NCI-H69 (cell line): ENCODE results near the gene ZSCAN21.
"Not testable (repeated sequence)": the region's sequence is repeated elsewhere in the genome, so short reads cannot be mapped to it uniquely, and the experiment has no call there.

ENCODE experiments used
- DNase-seq: peaks from one replicate; lab custom pipeline; 2025; lab: John Stamatoyannopoulos, UW

ZSCAN21 gene

GRCh38 chr7:100049441-100050291 is at the start of gene ZSCAN21:
TSS of gene ZSCAN21 (plus strand) at chr7:100049774. CDS start at chr7:100057007, 7,233 bp downstream.
- peak; percentile 91 for DNase-seq

- DNase-seq, result no peak
These were observed 49.3 kb upstream of the ZSCAN21 start for GRCh38 chr7:100000239-100000638.

DNA sequence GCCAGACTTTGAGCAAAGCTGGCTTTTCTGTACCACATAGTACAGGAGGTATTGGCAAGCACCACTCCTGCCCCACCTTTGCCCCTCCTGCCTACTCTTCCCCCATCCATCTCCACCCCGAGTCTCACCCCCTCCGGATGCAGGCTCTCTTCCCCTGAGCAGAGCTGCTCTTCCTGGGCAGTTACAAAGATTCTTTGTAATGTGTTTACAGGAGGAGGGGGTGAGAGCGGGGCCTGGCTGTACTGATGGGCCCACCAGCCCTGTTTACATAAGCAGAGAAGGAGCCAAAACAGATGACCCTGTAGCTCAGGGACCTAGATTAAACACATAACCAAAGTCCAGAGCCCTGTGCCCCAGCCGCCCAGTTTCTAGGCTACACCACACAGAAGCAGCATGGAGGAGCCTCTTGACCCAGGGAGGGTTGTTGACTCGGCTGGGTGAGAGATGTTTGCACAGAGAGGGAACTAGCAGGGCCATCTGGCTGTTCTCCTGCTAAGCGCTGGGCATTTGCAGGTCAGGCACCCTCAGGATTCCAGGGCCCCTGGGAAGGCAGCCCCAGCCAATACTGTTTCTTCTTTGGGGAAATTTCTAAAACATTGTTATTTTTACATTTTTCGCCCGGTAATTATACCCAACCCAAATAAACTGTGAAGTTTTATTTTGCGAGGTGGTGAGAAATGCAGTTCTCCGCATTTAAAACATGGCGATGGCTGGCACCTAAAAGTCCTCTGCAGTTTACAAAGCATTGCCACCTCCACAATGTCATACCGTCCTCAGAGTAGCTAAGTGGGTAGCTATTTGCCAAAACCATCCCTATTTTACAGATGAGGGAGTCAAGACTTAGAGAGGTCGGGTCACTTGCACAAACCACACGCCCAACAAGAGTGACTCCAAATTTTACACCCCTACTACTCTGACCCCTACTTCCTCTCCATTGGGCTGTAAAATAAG is 45.6 kb upstream of the ZSCAN21 start:
- peak; percentile 97 for DNase-seq

GRCh38 chr7:100007887-100008286 is 41.7 kb upstream of the ZSCAN21 start:
- DNase-seq, result peak; percentile 13

DNA sequence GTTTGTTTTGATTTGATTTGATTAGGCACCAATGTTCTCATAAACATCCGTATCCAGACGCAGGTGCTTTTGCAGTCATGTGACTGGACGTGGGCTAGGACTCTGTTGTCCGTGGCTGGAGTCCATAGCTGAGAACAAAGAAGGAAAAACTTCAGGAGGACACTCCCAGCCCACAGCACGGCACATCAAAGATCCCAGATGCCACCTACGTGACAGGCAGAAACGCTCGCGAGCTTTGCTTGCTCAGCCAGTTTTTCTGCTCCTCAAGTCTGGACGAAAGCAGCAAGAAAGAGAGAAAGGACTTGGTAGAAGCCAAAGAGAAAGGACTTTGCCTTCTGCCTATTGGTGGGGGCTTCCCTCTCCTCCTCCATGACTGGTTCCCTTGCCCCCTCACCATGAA is 41.0 kb upstream of the ZSCAN21 start:
- DNase-seq, result no peak

- not testable (repeated sequence) for DNase-seq
These were observed 39.6 kb upstream of the ZSCAN21 start for GRCh38 chr7:100009952-100010351.

DNA sequence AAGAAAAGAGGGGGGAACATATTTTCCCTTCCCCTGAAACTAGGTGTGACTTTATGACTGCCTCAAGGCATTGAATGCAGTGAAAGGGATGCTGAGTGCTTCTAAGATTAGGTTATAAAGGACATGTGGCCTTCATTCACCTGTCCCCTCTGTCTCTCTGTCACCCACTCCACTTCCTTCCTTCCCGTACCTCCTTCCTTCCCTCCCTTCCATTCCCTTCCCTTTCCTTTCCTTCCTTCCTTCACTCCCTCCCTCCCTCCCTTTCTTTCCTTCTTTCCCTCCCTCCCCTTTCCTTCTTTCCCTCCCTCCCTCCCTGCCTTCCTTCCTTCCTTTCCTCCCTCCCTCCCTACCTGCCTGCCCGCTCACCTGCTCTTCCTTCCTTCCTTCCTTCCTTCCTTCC is 38.7 kb upstream of the ZSCAN21 start:
- no peak for DNase-seq

- DNase-seq, result peak; percentile 6
These were observed 38.1 kb upstream of the ZSCAN21 start for GRCh38 chr7:100011516-100011915.

DNA sequence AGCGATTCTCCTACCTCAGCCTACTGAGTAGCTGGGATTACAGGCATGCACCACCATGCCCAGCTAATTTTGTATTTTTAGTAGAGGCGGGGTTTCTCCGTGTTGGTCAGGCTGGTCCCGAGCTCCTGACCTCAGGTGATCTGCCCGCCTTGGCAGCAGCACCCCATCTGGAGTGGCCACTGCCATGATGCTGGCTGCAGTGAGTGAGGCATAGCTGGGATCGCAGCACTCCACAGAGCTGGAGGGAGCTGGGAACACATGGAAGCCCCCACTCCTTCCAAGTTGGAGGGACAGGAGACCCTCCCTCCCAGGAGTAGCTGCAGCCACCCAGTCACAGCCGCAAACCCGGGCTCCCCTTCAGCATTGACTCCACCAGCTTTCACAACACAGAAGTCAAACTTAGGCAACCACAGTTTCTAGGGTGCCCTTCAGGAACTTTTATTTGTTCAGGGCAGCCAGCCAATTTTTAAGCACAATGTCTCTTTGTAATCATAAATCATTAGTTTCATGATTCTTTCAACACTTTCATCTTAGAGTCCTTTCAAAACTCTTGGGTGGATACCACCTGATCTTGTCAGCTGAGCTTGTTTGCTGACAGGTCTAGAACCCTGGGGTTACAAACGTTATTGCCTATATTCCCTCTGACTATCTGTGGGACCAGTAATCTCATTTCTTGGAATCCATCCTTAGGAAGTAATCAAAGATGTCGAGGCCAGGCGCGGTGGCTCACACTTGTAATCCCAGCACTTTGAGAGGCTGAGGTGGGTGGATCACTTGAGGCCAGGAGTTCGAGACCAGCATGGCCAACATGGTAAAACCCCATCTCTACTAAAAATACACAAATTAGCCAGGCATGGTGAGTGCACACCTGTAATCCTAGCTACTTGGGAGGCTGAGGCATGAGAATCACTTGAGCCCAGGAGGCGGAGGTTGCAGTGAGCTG is 36.9 kb upstream of the ZSCAN21 start:
- peak; percentile 31 for DNase-seq

DNA sequence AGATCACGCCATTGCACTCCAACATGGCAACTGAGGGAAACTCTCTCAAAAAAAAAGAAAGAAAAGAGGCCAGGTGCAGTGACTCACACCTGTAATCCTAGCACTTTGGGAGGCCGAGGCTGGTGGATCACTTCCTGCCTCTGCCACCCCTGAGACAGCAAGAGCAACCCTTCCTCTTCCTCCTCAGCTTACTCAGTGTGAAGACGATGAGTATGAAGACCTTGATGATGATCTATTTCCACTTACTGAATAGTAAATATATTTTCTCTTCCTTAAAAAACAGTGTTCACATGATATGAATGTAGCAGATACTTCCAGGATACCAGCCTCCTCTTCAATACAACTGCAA is 36.3 kb upstream of the ZSCAN21 start:
- peak; percentile 17 for DNase-seq

GRCh38 chr7:100015232-100016214 is 34.1 kb upstream of the ZSCAN21 start, which contains the start of gene ZKSCAN1:
TSS of gene ZKSCAN1 (plus strand) at chr7:100015596. CDS start at chr7:100023507, 7,911 bp downstream.
- peak; percentile 98 for DNase-seq

- DNase-seq, result peak; percentile 35
These were observed 33.2 kb upstream of the ZSCAN21 start for GRCh38 chr7:100016215-100016901.

- DNase-seq, result no peak
These were observed 32.3 kb upstream of the ZSCAN21 start for GRCh38 chr7:100017300-100017699.

- DNase-seq, result no peak
These were observed 31.7 kb upstream of the ZSCAN21 start for GRCh38 chr7:100017875-100018274.

DNA sequence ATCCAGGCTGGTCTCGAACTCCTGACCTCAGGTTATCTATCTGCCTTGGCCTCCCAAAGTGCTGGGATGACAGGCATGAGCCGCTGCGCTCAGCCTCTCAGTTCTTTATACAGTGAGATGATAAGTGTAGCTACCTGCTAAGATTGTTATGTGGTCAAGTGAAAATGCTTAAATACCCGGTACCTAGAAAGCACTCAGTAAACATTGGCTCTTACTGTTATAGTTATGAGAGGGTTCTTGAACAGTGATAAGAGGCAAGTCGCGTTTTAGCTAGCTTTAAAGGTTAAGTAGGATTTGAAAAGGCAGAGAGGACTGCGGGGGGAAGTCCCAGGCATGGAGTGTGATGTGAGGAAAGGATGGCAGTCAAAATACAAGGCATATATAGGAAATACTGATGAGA is 29.7 kb upstream of the ZSCAN21 start:
- DNase-seq, result no peak

GRCh38 chr7:100021297-100021696 is 28.3 kb upstream of the ZSCAN21 start:
- DNase-seq, result no peak

DNA sequence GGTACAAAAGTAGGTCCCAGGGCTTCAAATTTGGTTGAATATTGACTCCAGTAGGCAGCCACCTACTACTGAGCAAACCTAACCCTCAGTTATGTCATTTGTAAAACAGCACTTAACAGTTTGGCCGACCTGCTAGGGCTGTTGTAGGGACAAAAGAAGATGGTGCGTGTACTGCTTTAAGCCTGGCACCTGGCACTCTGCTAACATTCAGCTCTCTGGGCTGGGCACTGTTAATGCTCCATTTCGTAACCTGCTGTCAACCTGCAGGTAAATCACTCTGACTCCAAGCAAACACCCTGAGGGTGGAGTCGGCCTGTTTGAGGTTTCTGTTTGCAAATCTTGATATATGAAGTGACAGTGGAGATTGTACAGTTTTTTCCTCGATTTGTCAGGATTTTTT is 27.0 kb upstream of the ZSCAN21 start:
- peak; percentile 92 for DNase-seq

DNA sequence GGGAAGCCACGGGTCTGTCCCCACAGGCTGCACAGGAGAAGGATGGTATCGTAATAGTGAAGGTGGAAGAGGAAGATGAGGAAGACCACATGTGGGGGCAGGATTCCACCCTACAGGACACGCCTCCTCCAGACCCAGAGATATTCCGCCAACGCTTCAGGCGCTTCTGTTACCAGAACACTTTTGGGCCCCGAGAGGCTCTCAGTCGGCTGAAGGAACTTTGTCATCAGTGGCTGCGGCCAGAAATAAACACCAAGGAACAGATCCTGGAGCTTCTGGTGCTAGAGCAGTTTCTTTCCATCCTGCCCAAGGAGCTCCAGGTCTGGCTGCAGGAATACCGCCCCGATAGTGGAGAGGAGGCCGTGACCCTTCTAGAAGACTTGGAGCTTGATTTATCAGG is 26.0 kb upstream of the ZSCAN21 start:
- no peak for DNase-seq

- no peak for DNase-seq
These were observed 25.5 kb upstream of the ZSCAN21 start for GRCh38 chr7:100024020-100024619.
